Measurements from ENCODE around the gene KCNJ14.

DNA sequence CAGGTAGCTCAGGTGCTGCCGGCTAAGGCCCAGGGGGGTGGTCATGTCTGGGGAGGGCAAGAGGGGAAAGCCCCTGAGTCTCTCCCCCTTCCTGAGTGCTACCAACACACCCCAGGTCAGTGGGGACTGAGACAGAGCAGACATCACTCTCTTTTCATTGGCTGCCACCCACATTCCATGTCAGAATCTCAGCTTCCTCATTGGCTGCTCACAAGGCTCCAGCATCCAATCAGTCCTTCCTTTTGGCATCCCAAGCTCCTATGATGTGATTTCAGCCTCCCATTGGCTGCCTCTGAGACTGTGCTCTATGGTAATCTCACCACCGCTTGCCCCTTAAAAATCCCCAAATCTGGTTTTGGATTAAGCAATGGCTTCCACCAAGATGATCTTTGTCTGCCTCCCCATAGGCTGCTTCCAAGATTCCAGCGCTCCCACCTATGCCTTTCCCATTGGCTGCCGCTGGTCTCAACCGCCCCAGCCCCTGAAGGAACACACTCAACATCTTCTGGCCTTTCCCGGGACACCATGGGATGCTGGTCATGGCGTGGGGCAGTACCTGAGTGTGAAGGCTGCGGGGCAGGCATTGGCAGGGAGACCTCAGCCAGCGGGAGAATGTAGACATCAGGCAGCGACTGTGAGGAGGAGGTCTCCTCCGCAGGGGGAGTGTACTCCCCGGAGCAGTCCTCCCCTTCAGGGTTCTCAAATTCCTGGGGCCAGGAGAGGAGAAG is 54.3 kb downstream of the KCNJ14 start:
- TF ChIP-seq, protein P1, sequence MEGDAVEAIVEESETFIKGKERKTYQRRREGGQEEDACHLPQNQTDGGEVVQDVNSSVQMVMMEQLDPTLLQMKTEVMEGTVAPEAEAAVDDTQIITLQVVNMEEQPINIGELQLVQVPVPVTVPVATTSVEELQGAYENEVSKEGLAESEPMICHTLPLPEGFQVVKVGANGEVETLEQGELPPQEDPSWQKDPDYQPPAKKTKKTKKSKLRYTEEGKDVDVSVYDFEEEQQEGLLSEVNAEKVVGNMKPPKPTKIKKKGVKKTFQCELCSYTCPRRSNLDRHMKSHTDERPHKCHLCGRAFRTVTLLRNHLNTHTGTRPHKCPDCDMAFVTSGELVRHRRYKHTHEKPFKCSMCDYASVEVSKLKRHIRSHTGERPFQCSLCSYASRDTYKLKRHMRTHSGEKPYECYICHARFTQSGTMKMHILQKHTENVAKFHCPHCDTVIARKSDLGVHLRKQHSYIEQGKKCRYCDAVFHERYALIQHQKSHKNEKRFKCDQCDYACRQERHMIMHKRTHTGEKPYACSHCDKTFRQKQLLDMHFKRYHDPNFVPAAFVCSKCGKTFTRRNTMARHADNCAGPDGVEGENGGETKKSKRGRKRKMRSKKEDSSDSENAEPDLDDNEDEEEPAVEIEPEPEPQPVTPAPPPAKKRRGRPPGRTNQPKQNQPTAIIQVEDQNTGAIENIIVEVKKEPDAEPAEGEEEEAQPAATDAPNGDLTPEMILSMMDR (IDR thresholded peaks at IDR 0.05) = no peak
- TF ChIP-seq EP300 (IDR thresholded peaks at IDR 0.05) = no peak
